ENCODE measurements around the gene CEP192.

The CEP192 gene

DNA sequence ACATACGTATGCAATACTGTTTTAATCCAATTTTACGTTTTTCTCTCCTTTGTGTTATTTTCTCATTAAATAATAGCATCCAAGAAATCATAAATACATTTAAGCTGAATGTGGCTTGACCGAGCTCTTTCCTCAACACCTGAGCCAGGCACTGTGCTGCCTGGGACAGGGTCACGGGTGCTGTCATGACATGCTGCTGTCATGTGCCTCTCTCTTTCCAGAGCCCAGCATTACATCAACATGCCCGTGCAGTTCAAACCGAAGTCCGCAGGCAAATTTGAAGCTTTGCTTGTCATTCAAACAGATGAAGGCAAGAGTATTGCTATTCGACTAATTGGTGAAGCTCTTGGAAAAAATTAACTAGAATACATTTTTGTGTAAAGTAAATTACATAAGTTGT lies 133.2 kb downstream of the CEP192 start:
- Histone ChIP-seq H3K4me1 (ENCODE audit: control extremely low read depth in 1 of 4, control insufficient read depth in 4 of 4, insufficient read depth in 4 of 4, low read length in 3 of 4) (peaks cover 0 to 16% (median 9%) of the 10 kb centered on the region in 4 experiments), H3K27ac (ENCODE audit: insufficient read depth in 1 of 2, low read depth in 1 of 2, low read length in 2 of 2, poor library complexity in 1 of 2, severe bottlenecking in 2 of 2) (no peak overlapping the region), H3K36me3 (ENCODE audit: control insufficient read depth in 4 of 4, insufficient read depth in 4 of 4, low read length in 3 of 4) (peaks cover 7 to 30% (median 21%) of the 10 kb centered on the region in 4 experiments), H3K9me3 (ENCODE audit: control extremely low read depth in 1 of 5, control insufficient read depth in 4 of 5, insufficient read depth in 2 of 5, low read depth in 1 of 5, low read length in 4 of 5) (no peaks in the 10 kb centered on the region), H3K27me3 (replicated peaks in 2 of 5; ENCODE audit: control insufficient read depth in 4 of 5, insufficient read depth in 5 of 5, low read length in 4 of 5) (no peaks in the 10 kb centered on the region), H3K4me3 (ENCODE audit: control insufficient read depth in 1 of 7, extremely low read depth in 1 of 7, insufficient read depth in 4 of 7, low read depth in 2 of 7, low read length in 6 of 7) (no peak overlapping the region)
- DNase-seq = no peak
- WGBS (ENCODE audit: insufficient coverage) = 100% methylated on average over 3 of the region's 8 CpGs
- ChIA-PET POLR2A (interaction anchor here (0.7 kb wide), 1 partner anchor 10 kb away, joined by 8 read pairs; no protein-coding TSS in a partner anchor), CTCF (interaction anchor here (0.8 to 5.4 kb wide), 11 partner anchors 9 to 505 kb away, joined by 3 to 24 read pairs (median 4); no protein-coding TSS in a partner anchor)

DNA sequence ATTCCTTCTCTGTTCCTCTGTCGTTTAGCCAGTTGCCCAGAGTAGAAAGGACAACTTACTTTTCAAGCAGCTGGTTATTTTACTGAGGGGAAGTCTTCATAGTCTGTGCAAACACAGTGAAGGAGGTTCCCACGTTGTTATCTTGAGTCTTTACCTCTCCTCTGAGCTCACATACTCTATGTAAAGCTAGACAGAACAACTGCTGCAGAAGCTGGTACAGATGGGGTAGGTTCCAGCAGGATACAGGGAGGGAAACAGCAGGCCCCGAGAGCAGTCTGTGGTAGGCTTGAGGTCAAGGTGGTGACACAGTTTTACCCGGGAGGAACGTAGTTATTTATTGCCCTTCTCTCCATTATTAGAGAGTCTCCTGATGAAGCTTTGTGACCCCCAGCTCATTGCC lies 134.0 kb downstream of the CEP192 start:
- POLR2A ChIA-PET = no interaction called here
- no peaks in the 10 kb centered on the region for H3K9me3 ChIP-seq (ENCODE audit: control extremely low read depth in 1 of 5, control insufficient read depth in 4 of 5, insufficient read depth in 2 of 5, low read depth in 1 of 5, low read length in 4 of 5)
- H3K27me3 ChIP-seq (replicated peaks in 2 of 5; ENCODE audit: control insufficient read depth in 4 of 5, insufficient read depth in 5 of 5, low read length in 4 of 5) = no peaks in the 10 kb centered on the region
- peak in 2 of 3 donors; percentile 74 to 80 for DNase-seq
- H3K4me1 ChIP-seq (ENCODE audit: control extremely low read depth in 1 of 4, control insufficient read depth in 4 of 4, insufficient read depth in 4 of 4, low read length in 3 of 4) = peaks cover 0 to 16% (median 9%) of the 10 kb centered on the region in 4 experiments
- CTCF ChIA-PET = interaction anchor here (0.8 to 5.4 kb wide), 10 partner anchors 8 to 117 kb away, joined by 3 to 24 read pairs (median 4); no protein-coding TSS in a partner anchor
- peak overlapping the region in 1 of 7 experiments; percentile 1 for H3K4me3 ChIP-seq (ENCODE audit: control insufficient read depth in 1 of 7, extremely low read depth in 1 of 7, insufficient read depth in 4 of 7, low read depth in 2 of 7, low read length in 6 of 7)
- WGBS (ENCODE audit: insufficient coverage) = 0% methylated on average over 4 of the region's 5 CpGs
- H3K36me3 ChIP-seq (ENCODE audit: control insufficient read depth in 4 of 4, insufficient read depth in 4 of 4, low read length in 3 of 4) = peaks cover 7 to 31% (median 21%) of the 10 kb centered on the region in 4 experiments
- H3K27ac ChIP-seq (ENCODE audit: insufficient read depth in 1 of 2, low read depth in 1 of 2, low read length in 2 of 2, poor library complexity in 1 of 2, severe bottlenecking in 2 of 2) = peak overlapping the region in 1 of 2 experiments; percentile 8

- ChIA-PET CTCF (interaction anchor here (0.8 to 1.8 kb wide), 5 partner anchors 9 to 32 kb away, joined by 3 to 6 read pairs (median 4); no protein-coding TSS in a partner anchor), POLR2A (no interaction called here)
- Histone ChIP-seq H3K36me3 (ENCODE audit: control insufficient read depth in 4 of 4, insufficient read depth in 4 of 4, low read length in 3 of 4) (peaks cover 5 to 27% (median 15%) of the 10 kb centered on the region in 4 experiments), H3K9me3 (ENCODE audit: control extremely low read depth in 1 of 5, control insufficient read depth in 4 of 5, insufficient read depth in 2 of 5, low read depth in 1 of 5, low read length in 4 of 5) (no peaks in the 10 kb centered on the region), H3K27me3 (replicated peaks in 2 of 5; ENCODE audit: control insufficient read depth in 4 of 5, insufficient read depth in 5 of 5, low read length in 4 of 5) (no peaks in the 10 kb centered on the region), H3K4me3 (ENCODE audit: control insufficient read depth in 1 of 7, extremely low read depth in 1 of 7, insufficient read depth in 4 of 7, low read depth in 2 of 7, low read length in 6 of 7) (no peak overlapping the region), H3K27ac (ENCODE audit: insufficient read depth in 1 of 2, low read depth in 1 of 2, low read length in 2 of 2, poor library complexity in 1 of 2, severe bottlenecking in 2 of 2) (no peak overlapping the region), H3K4me1 (ENCODE audit: control extremely low read depth in 1 of 4, control insufficient read depth in 4 of 4, insufficient read depth in 4 of 4, low read length in 3 of 4) (peaks cover 0 to 16% (median 9%) of the 10 kb centered on the region in 4 experiments)
- no peak for DNase-seq
- 92% methylated on average over 17 of the region's 17 CpGs for WGBS (ENCODE audit: insufficient coverage)
These were observed 135.9 kb downstream of the CEP192 start for GRCh38 chr18:13126966-13127598.

DNA sequence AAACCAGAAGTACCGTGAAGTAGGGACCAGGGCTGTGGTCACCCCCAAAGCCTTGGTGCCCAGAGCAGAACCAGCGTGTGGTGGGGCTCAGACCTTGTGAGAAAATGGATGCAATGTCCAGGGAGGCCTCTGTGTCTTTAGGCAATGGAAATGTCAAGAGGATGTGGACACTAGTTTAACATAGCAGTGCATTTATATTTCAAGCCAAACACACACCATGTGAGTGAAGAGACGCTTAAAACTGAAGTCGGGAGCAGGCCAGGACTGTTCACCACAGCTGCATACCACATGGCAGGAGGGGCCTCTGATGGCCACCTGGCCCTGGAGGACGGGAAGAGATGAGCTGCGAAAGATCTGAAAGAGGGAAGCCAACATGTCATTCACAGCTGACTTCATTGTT lies 140.1 kb downstream of the CEP192 start:
- ChIA-PET CTCF (interaction anchor here (2.1 kb wide), 1 partner anchor 29 kb away, joined by 6 read pairs; no protein-coding TSS in a partner anchor), POLR2A (no interaction called here)
- Histone ChIP-seq H3K9me3 (ENCODE audit: control extremely low read depth in 1 of 5, control insufficient read depth in 4 of 5, insufficient read depth in 2 of 5, low read depth in 1 of 5, low read length in 4 of 5) (no peaks in the 10 kb centered on the region), H3K27me3 (replicated peaks in 2 of 5; ENCODE audit: control insufficient read depth in 4 of 5, insufficient read depth in 5 of 5, low read length in 4 of 5) (no peaks in the 10 kb centered on the region), H3K36me3 (ENCODE audit: control insufficient read depth in 4 of 4, insufficient read depth in 4 of 4, low read length in 3 of 4) (peaks cover 5 to 21% (median 12%) of the 10 kb centered on the region in 4 experiments), H3K4me3 (ENCODE audit: control insufficient read depth in 1 of 7, extremely low read depth in 1 of 7, insufficient read depth in 4 of 7, low read depth in 2 of 7, low read length in 6 of 7) (no peak overlapping the region), H3K4me1 (ENCODE audit: control extremely low read depth in 1 of 4, control insufficient read depth in 4 of 4, insufficient read depth in 4 of 4, low read length in 3 of 4) (peaks cover 0 to 11% (median 7%) of the 10 kb centered on the region in 4 experiments), H3K27ac (ENCODE audit: insufficient read depth in 1 of 2, low read depth in 1 of 2, low read length in 2 of 2, poor library complexity in 1 of 2, severe bottlenecking in 2 of 2) (no peak overlapping the region)
- 97% methylated on average over 5 of the region's 6 CpGs for WGBS (ENCODE audit: insufficient coverage)
- no peak for DNase-seq

DNA sequence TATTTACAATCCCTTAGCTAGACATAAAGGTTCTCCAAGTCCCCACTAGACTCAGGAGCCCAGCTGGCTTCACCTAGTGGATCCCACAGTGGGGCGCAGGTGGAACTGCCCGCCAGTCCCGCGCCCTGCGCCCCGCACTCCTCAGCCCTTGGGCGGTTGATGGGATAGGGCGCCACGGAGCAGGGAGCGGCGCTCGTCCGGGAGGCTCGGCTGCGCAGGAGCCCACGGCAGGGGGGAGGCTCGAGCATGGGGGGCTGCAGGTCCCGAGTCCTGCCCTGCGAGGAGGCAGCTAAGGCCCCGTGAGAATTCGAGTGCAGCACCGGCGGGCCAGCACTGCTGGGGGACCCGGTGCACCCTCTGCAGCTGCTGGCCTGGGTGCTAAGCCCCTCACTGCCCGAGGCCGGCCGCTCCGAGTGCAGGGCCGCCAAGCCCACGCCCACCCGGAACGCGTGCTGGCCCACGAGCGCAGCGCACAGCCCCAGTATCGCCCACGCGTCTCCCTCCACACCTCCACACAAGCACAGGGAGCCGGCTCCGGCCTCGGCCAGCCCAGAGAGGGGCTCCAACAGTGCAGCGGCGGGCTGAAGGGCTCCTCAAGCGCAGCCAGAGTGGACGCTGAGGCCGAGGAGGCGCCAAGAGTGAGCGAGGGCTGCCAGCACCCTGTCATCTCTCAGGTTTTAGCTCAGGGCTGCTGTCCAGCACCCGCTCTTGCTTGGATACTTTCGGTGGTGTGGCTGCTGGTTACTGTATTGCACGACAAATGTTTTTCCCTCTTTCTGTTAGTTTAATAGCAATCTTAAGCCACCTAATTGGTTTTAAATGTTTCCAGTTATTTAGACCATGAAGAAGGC lies 143.6 kb downstream of the CEP192 start:
- no peaks in the 10 kb centered on the region for H3K9me3 ChIP-seq (ENCODE audit: control extremely low read depth in 1 of 5, control insufficient read depth in 4 of 5, insufficient read depth in 2 of 5, low read depth in 1 of 5, low read length in 4 of 5)
- WGBS (ENCODE audit: insufficient coverage) = 97% methylated on average over 41 of the region's 52 CpGs
- peaks cover 4 to 30% (median 27%) of the 10 kb centered on the region in 4 experiments for H3K4me1 ChIP-seq (ENCODE audit: control extremely low read depth in 1 of 4, control insufficient read depth in 4 of 4, insufficient read depth in 4 of 4, low read length in 3 of 4)
- no peaks in the 10 kb centered on the region for H3K27me3 ChIP-seq (replicated peaks in 2 of 5; ENCODE audit: control insufficient read depth in 4 of 5, insufficient read depth in 5 of 5, low read length in 4 of 5)
- ChIA-PET CTCF (interaction anchor here (0.6 to 3.1 kb wide), 5 partner anchors 9 to 95 kb away, joined by 3 to 20 read pairs (median 4); no protein-coding TSS in a partner anchor), POLR2A (interaction anchor here (0.6 kb wide), 1 partner anchor 10 kb away, joined by 8 read pairs; no protein-coding TSS in a partner anchor)
- H3K4me3 ChIP-seq (ENCODE audit: control insufficient read depth in 1 of 7, extremely low read depth in 1 of 7, insufficient read depth in 4 of 7, low read depth in 2 of 7, low read length in 6 of 7) = no peak overlapping the region
- H3K27ac ChIP-seq (ENCODE audit: insufficient read depth in 1 of 2, low read depth in 1 of 2, low read length in 2 of 2, poor library complexity in 1 of 2, severe bottlenecking in 2 of 2) = no peak overlapping the region
- peaks cover 0 to 4% (median 0%) of the 10 kb centered on the region in 4 experiments for H3K36me3 ChIP-seq (ENCODE audit: control insufficient read depth in 4 of 4, insufficient read depth in 4 of 4, low read length in 3 of 4)
- DNase-seq = no peak

GRCh38 chr18:13136056-13136903 lies 145.1 kb downstream of the CEP192 start:
- Histone ChIP-seq H3K4me3 (ENCODE audit: control insufficient read depth in 1 of 7, extremely low read depth in 1 of 7, insufficient read depth in 4 of 7, low read depth in 2 of 7, low read length in 6 of 7) (peak overlapping the region; percentile 66 to 92 (median 84)), H3K9me3 (ENCODE audit: control extremely low read depth in 1 of 5, control insufficient read depth in 4 of 5, insufficient read depth in 2 of 5, low read depth in 1 of 5, low read length in 4 of 5) (no peaks in the 10 kb centered on the region), H3K4me1 (ENCODE audit: control extremely low read depth in 1 of 4, control insufficient read depth in 4 of 4, insufficient read depth in 4 of 4, low read length in 3 of 4) (peaks cover 4 to 30% (median 28%) of the 10 kb centered on the region in 4 experiments), H3K36me3 (ENCODE audit: control insufficient read depth in 4 of 4, insufficient read depth in 4 of 4, low read length in 3 of 4) (peaks cover 0 to 3% (median 0%) of the 10 kb centered on the region in 4 experiments), H3K27me3 (replicated peaks in 2 of 5; ENCODE audit: control insufficient read depth in 4 of 5, insufficient read depth in 5 of 5, low read length in 4 of 5) (no peaks in the 10 kb centered on the region), H3K27ac (ENCODE audit: insufficient read depth in 1 of 2, low read depth in 1 of 2, low read length in 2 of 2, poor library complexity in 1 of 2, severe bottlenecking in 2 of 2) (peak overlapping the region in 1 of 2 experiments; percentile 71)
- WGBS (ENCODE audit: insufficient coverage) = 2% methylated on average over 48 of the region's 51 CpGs
- ChIA-PET CTCF (interaction anchor here (0.8 to 1.7 kb wide), 4 partner anchors 9 to 27 kb away, joined by 3 to 4 read pairs (median 4); no protein-coding TSS in a partner anchor), POLR2A (no interaction called here)
- DNase-seq = peak; percentile 72 to 84 (median 83)
